ENCODE measurements around the gene APEH. TPM values are rescaled to one million over a fixed set of nuclear protein-coding genes. Genes with fewer than 3 reads are reported as not detected.

The APEH gene
- total and polyA plus RNA-seq, 2 of the 4 experiments (the other 2 are of a cell fraction): 89.2 to 142 TPM

DNA sequence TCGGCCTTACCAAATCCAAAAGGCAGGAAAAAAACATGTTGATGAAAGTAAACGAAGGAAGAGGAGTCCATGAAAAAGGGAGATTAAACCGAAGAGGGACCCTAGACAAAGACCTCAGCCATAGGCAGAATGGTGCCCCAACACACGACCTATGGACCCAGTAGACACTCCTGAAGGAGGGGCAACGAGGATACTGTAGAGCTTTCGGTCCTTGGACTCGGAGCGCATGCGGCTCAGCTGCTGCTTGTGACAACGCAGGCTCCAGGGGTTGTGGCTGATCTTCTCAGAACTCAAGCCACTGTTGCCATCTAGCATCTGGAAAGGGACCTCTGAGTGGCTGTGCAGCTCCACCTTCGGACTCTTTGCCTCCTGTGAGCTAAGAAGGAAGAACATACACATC, 58.4 kb downstream of the APEH start:
- H2AK5ac ChIP-seq (ENCODE audit: low read depth, low read length): no peak overlapping the region
- TF ChIP-seq POLR2A (IDR thresholded peaks at IDR 0.05; ENCODE audit: low read depth, low read length) (no peak), MAFK (IDR thresholded peaks at IDR 0.05; ENCODE audit: low read depth, low read length) (no peak), BHLHE40 (IDR thresholded peaks at IDR 0.05; ENCODE audit: low read depth, low read length) (no peak), MAZ (IDR thresholded peaks at IDR 0.05; ENCODE audit: borderline replicate concordance, low read depth, low read length) (no peak), FOS (IDR thresholded peaks at IDR 0.05; ENCODE audit: low read depth, low read length) (no peak), CHD1 (IDR thresholded peaks at IDR 0.05; ENCODE audit: low read depth, low read length) (no peak), SMC3 (IDR thresholded peaks at IDR 0.05; ENCODE audit: low read depth, low read length) (no peak), RAD21 (IDR thresholded peaks at IDR 0.05; ENCODE audit: low read length) (no peak)
- TF ChIP-seq, protein P1, sequence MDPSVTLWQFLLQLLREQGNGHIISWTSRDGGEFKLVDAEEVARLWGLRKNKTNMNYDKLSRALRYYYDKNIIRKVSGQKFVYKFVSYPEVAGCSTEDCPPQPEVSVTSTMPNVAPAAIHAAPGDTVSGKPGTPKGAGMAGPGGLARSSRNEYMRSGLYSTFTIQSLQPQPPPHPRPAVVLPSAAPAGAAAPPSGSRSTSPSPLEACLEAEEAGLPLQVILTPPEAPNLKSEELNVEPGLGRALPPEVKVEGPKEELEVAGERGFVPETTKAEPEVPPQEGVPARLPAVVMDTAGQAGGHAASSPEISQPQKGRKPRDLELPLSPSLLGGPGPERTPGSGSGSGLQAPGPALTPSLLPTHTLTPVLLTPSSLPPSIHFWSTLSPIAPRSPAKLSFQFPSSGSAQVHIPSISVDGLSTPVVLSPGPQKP (IDR thresholded peaks at IDR 0.05; ENCODE audit: borderline replicate concordance, low read depth, low read length): no peak
- H3K23ac ChIP-seq (ENCODE audit: low read depth, low read length): no peak overlapping the region
- H2AFZ ChIP-seq (replicated peaks; ENCODE audit: low read length, poor library complexity): no peak overlapping the region
- WGBS, 2 experiments (ENCODE audit: extremely low coverage in 2 of 2, insufficient read length in 1 of 2): 98% methylated on average over 7 of the region's 11 CpGs; no CpG with 5 or more reads in 1 of the 2 experiments
- H3K9me1 ChIP-seq (ENCODE audit: insufficient read depth, low read length): peaks cover 14% of the 10 kb centered on the region; the same call in 1 of the 2 replicates
- no peak overlapping the region for H2BK15ac ChIP-seq (ENCODE audit: low read depth, low read length)
- H3K79me1 ChIP-seq (ENCODE audit: low read depth in 1 of 2, low read length in 2 of 2): peaks cover 9 to 43% of the 10 kb centered on the region in 2 experiments
- ATAC-seq (ENCODE audit: low read depth) (no peak), DNase-seq (no peak)
- POLR2A ChIA-PET (ENCODE audit: unreplicated experiment): no interaction called here
- no peak overlapping the region for H2BK20ac ChIP-seq (ENCODE audit: low read depth, low read length)
- H4K20me1 ChIP-seq (ENCODE audit: insufficient read depth, low read length): peaks cover 8% of the 10 kb centered on the region; the same call in 1 of the 2 replicates
- H3K4me3 ChIP-seq (ENCODE audit: insufficient read depth, low read depth, low read length): no peak overlapping the region
- no peaks in the 10 kb centered on the region for H3K9me3 ChIP-seq (ENCODE audit: control insufficient read depth, insufficient read depth, low read length)
- no peaks in the 10 kb centered on the region for H3K4me1 ChIP-seq (ENCODE audit: control insufficient read depth, insufficient read depth, low read length)
- no peak overlapping the region for H4K8ac ChIP-seq (ENCODE audit: low read depth in 2 of 2, low read length in 2 of 2)
- H4K91ac ChIP-seq (ENCODE audit: insufficient read depth, low read depth, low read length): no peak overlapping the region
- peaks cover 45% of the 10 kb centered on the region for H3K36me3 ChIP-seq (ENCODE audit: control insufficient read depth, insufficient read depth, low read length)
- no peak overlapping the region for H2BK120ac ChIP-seq (ENCODE audit: low read depth, low read length)
- no peak overlapping the region for H2AK9ac ChIP-seq (replicated peaks; ENCODE audit: low read depth, low read length, poor library complexity)
- H3K4ac ChIP-seq (ENCODE audit: low read depth, low read length): no peak overlapping the region
- H3K56ac ChIP-seq (ENCODE audit: extremely low read depth, insufficient read depth, low read length): no peak overlapping the region
- intact Hi-C loops (cut with micrococcal nuclease) (no loop called here), in situ Hi-C loops (cut with MboI; ENCODE audit: low sequenced_read_pairs) (no loop called here), dilution Hi-C loops (cut with HindIII; ENCODE audit: low sequenced_read_pairs, unreplicated experiment) (no loop called here)
- H3K18ac ChIP-seq (ENCODE audit: low read depth, low read length): no peak overlapping the region
- BruUV-seq (replicated peaks): no TSS peak
- H4K5ac ChIP-seq (ENCODE audit: low read depth, low read length): no peak overlapping the region
- H2BK5ac ChIP-seq (ENCODE audit: low read depth, low read length, poor library complexity, severe bottlenecking): no peak overlapping the region
- H3K14ac ChIP-seq (replicated peaks; ENCODE audit: low read depth, low read length): no peak overlapping the region
- no peak overlapping the region for H3K9ac ChIP-seq (ENCODE audit: low read depth, low read length)
- H3K4me2 ChIP-seq (ENCODE audit: low read depth, low read length): no peak overlapping the region
- H3K27ac ChIP-seq (ENCODE audit: insufficient read depth, low read length): no peak overlapping the region
- CTCF ChIA-PET: no interaction called here
- H3K27me3 ChIP-seq (ENCODE audit: control insufficient read depth, insufficient read depth, low read length): no peaks in the 10 kb centered on the region
